ENCODE results near the gene HIP1. TPM values are rescaled to one million over a fixed set of nuclear protein-coding genes. Genes with fewer than 3 reads are reported as not detected.

Gene HIP1
- polyA plus RNA-seq, 2 of the 4 experiments (the other 2 are of a cell fraction) = 17.3 to 33.4 TPM

DNA sequence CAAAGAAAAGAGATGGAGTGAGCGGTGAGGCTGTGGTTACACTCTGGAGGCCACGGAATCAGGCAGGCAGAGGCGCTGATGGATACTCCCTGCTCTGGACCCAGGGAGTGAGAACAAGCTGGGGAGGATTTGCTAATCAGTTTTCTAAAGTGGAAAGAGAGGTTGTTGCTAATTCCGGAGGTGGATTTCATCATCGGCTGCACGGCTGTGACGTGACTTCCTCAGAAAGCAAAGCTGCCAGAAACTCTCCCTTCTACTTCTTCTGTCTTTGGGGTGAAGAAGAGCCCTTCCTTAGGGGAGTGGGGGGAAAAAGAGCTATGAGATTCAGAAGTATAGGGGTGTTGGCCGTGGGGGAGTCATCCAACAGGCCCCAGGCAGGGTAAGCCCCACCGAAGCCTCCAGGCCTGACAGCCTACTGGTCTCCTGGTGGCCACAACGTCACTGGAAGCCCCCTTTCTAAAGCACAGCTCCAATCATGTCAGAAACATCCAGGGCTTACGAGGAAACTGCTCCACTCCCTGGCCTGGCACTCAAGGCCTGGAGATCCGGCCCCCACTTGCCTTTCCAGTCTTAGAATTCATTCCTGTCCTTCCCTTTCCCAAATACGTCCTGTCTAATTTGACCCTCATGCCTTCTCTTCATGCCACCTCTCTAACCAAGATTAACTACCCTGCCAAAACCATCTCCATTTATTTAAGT lies 114.5 kb downstream of the HIP1 start (continued):
- TF ChIP-seq NFE2L2 (conservative IDR thresholded peaks at IDR 0.05; ENCODE audit: low read length) = no peak
- TF ChIP-seq ZFP36 (IDR thresholded peaks at IDR 0.05; ENCODE audit: borderline replicate concordance, partially characterized antibody) = no peak
- no peak for TF ChIP-seq MAFK (IDR thresholded peaks at IDR 0.05; ENCODE audit: partially characterized antibody)
- no peak for TF ChIP-seq RNF2 (IDR thresholded peaks at IDR 0.05; ENCODE audit: borderline replicate concordance, low read depth)
- no peak for TF ChIP-seq CBX2 (IDR thresholded peaks at IDR 0.05; ENCODE audit: borderline replicate concordance, low read depth)
- TF ChIP-seq CHD4 (IDR thresholded peaks at IDR 0.05; ENCODE audit: borderline replicate concordance) = no peak

DNA sequence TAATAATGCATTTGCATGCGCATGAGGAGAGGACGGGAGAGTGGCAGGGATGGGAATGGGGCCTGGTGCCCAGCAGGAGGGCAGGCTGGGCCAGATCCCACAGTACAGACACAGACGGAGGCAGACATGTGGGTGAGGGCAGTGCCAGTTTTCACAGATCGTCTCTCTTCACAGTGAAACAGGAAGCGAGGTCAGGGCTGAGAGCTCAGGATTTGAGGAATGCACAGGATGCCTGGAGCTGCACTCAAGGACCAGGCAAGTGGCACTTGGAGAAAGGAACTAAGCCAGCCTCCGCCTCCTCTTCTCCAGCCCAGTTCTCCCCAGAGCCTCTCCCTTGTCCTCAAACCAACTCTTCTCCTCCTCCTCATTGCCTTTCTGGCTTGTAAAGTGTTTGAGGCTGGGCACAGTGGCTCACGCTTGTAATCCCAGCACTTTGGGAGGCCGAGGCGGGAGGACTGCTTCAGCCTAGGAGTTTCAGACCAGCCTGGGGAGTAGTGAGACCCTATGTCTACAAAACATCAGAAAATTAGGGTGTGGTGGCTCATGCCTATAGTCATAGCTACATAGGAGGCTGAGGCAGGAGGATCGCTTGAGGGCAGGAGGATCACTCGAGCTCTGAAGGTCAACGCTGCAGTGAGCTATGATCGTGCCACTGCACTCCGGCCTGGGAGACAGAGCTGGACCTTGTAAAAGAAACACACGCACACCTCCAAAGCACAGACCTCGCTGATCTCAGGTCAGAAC lies 115.2 kb downstream of the HIP1 start:
- Histone ChIP-seq H3K9me3 (peaks cover 24% of the 10 kb centered on the region), H3K27ac (peak overlapping the region in 1 of 2 experiments; percentile 64; a peak in 3 of 6 replicates), H3K4me1 (no peaks in the 10 kb centered on the region), H3K4me2 (no peak overlapping the region), H3K4me3 (no peak overlapping the region)
- POLR2A ChIA-PET = no interaction called here
- peak in 1 of 2 experiments; percentile 30; a peak in 2 of 6 replicates for ATAC-seq
- no peak for TF ChIP-seq ZFP36 (IDR thresholded peaks at IDR 0.05; ENCODE audit: borderline replicate concordance, partially characterized antibody)
- TF ChIP-seq, protein P1, sequence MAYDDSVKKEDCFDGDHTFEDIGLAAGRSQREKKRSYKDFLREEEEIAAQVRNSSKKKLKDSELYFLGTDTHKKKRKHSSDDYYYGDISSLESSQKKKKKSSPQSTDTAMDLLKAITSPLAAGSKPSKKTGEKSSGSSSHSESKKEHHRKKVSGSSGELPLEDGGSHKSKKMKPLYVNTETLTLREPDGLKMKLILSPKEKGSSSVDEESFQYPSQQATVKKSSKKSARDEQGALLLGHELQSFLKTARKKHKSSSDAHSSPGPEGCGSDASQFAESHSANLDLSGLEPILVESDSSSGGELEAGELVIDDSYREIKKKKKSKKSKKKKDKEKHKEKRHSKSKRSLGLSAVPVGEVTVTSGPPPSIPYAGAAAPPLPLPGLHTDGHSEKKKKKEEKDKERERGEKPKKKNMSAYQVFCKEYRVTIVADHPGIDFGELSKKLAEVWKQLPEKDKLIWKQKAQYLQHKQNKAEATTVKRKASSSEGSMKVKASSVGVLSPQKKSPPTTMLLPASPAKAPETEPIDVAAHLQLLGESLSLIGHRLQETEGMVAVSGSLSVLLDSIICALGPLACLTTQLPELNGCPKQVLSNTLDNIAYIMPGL (CRISPR knock-in tag; IDR thresholded peaks at IDR 0.05; ENCODE audit: borderline replicate concordance) = no peak
- no peak for TF ChIP-seq RARB (CRISPR knock-in tag; IDR thresholded peaks at IDR 0.05)
- no peak for TF ChIP-seq HDAC2 (IDR thresholded peaks at IDR 0.05)
- TF ChIP-seq CHD2 (IDR thresholded peaks at IDR 0.05; ENCODE audit: low read length, partially characterized antibody) = no peak
- no peak for TF ChIP-seq PBX3 (IDR thresholded peaks at IDR 0.05)
- TF ChIP-seq, protein P2, sequence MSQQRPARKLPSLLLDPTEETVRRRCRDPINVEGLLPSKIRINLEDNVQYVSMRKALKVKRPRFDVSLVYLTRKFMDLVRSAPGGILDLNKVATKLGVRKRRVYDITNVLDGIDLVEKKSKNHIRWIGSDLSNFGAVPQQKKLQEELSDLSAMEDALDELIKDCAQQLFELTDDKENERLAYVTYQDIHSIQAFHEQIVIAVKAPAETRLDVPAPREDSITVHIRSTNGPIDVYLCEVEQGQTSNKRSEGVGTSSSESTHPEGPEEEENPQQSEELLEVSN (IDR thresholded peaks at IDR 0.05; ENCODE audit: borderline replicate concordance, low read depth) = no peak
- no peak for TF ChIP-seq ESRRA (IDR thresholded peaks at IDR 0.05; ENCODE audit: borderline replicate concordance, low read length)
- no peak for TF ChIP-seq HOXA7 (CRISPR knock-in tag; IDR thresholded peaks at IDR 0.05)
- TF ChIP-seq, protein P3, sequence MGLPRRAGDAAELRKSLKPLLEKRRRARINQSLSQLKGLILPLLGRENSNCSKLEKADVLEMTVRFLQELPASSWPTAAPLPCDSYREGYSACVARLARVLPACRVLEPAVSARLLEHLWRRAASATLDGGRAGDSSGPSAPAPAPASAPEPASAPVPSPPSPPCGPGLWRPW (IDR thresholded peaks at IDR 0.05) = no peak
- no peak for TF ChIP-seq EHMT2 (IDR thresholded peaks at IDR 0.05; ENCODE audit: low read depth)
- TF ChIP-seq, protein P4, sequence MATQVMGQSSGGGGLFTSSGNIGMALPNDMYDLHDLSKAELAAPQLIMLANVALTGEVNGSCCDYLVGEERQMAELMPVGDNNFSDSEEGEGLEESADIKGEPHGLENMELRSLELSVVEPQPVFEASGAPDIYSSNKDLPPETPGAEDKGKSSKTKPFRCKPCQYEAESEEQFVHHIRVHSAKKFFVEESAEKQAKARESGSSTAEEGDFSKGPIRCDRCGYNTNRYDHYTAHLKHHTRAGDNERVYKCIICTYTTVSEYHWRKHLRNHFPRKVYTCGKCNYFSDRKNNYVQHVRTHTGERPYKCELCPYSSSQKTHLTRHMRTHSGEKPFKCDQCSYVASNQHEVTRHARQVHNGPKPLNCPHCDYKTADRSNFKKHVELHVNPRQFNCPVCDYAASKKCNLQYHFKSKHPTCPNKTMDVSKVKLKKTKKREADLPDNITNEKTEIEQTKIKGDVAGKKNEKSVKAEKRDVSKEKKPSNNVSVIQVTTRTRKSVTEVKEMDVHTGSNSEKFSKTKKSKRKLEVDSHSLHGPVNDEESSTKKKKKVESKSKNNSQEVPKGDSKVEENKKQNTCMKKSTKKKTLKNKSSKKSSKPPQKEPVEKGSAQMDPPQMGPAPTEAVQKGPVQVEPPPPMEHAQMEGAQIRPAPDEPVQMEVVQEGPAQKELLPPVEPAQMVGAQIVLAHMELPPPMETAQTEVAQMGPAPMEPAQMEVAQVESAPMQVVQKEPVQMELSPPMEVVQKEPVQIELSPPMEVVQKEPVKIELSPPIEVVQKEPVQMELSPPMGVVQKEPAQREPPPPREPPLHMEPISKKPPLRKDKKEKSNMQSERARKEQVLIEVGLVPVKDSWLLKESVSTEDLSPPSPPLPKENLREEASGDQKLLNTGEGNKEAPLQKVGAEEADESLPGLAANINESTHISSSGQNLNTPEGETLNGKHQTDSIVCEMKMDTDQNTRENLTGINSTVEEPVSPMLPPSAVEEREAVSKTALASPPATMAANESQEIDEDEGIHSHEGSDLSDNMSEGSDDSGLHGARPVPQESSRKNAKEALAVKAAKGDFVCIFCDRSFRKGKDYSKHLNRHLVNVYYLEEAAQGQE (IDR thresholded peaks at IDR 0.05) = no peak
- no peak for TF ChIP-seq KDM5A (IDR thresholded peaks at IDR 0.05)
- TF ChIP-seq CHD4 (IDR thresholded peaks at IDR 0.05; ENCODE audit: borderline replicate concordance) = no peak
- WGBS (ENCODE audit: missing lambda C conversion rate) = 89% methylated on average over 16 of the region's 16 CpGs
- CTCF ChIA-PET = interaction anchor here (1.0 to 1.5 kb wide), 3 partner anchors 16 to 139 kb away, joined by 3 to 7 read pairs (median 4); no protein-coding TSS in a partner anchor
- FAIRE-seq = no peak
- no peak for DNase-seq (ENCODE audit: low read depth in 1 of 2, low spot score in 1 of 2)
